ENCODE results near the gene TFF3. TPM values are rescaled to one million over a fixed set of nuclear protein-coding genes. Genes with fewer than 3 reads are reported as not detected.

TFF3 gene
- total and polyA plus RNA-seq, 10 of the 15 experiments (the other 5 are each of a cell fraction or from before 2014, with no cell fraction given) = not detected

GRCh38 chr21:42313501-42313969 lies 1.7 kb downstream of the TFF3 start:
- no peak for ATAC-seq
- RAD21 ChIA-PET (ENCODE audit: unreplicated experiment) = interaction anchor here (0.9 to 1.8 kb wide), 2 partner anchors 17 to 80 kb away, joined by 4 to 7 read pairs; no protein-coding TSS in a partner anchor
- intact Hi-C loops (cut with micrococcal nuclease; ENCODE audit: unreplicated experiment) = no loop called here

More at GRCh38 chr21:42313501-42313969, 1.7 kb downstream of the TFF3 start:
- Histone ChIP-seq H3K79me2 (ENCODE audit: control insufficient read depth, insufficient read depth, low read length) (no peaks in the 10 kb centered on the region), H3K9me3 (replicated peaks; ENCODE audit: control insufficient read depth, insufficient read depth, low read length) (no peaks in the 10 kb centered on the region), H4K20me1 (ENCODE audit: control insufficient read depth, insufficient read depth) (no peaks in the 10 kb centered on the region), H3K4me1 (ENCODE audit: control insufficient read depth, insufficient read depth, low read length) (no peaks in the 10 kb centered on the region), H3K36me3 (ENCODE audit: control insufficient read depth in 2 of 2, insufficient read depth in 2 of 2, low read length in 1 of 2) (no peaks in the 10 kb centered on the region), H2AFZ (ENCODE audit: control insufficient read depth, low read depth, low read length) (no peak overlapping the region), H3K27me3 (replicated peaks in 1 of 2; ENCODE audit: control insufficient read depth in 2 of 2, insufficient read depth in 2 of 2, low read length in 1 of 2) (no peaks in the 10 kb centered on the region), H3K9ac (ENCODE audit: control insufficient read depth, insufficient read depth, low read length) (no peak overlapping the region), H3K4me3 (no peak overlapping the region), H3K27ac (ENCODE audit: control insufficient read depth, insufficient read depth) (no peak overlapping the region), H3K4me2 (ENCODE audit: control insufficient read depth, insufficient read depth) (no peak overlapping the region)
- FAIRE-seq (no peak), DNase-seq (ENCODE audit: low read depth, low spot score) (no peak)
- 52% methylated on average over 13 of the region's 13 CpGs for WGBS (ENCODE audit: insufficient coverage, insufficient replicate concordance, low lambda C conversion rate, missing lambda C conversion rate)
- ChIA-PET SMC1A (ENCODE audit: uncharacterized antibody, unreplicated experiment) (no interaction called here), POLR2A (no interaction called here), CTCF (interaction anchor here (0.7 to 1.3 kb wide), 3 partner anchors 9 to 137 kb away, joined by 3 to 4 read pairs (median 3); no protein-coding TSS in a partner anchor)
- TF ChIP-seq SIX5 (IDR thresholded peaks at IDR 0.05; ENCODE audit: low read depth, low read length, severe bottlenecking) (no peak), SRF (IDR thresholded peaks at IDR 0.05; ENCODE audit: low read depth in 2 of 2, low read length in 2 of 2) (no peak), NFYB (IDR thresholded peaks at IDR 0.05; ENCODE audit: insufficient read depth, low read depth, low read length) (no peak), ZNF274 (IDR thresholded peaks at IDR 0.05; ENCODE audit: insufficient read depth, insufficient read length) (no peak), MYB (IDR thresholded peaks at IDR 0.05; ENCODE audit: borderline replicate concordance, low read depth, low read length) (no peak), POU2F2 (IDR thresholded peaks at IDR 0.05; ENCODE audit: borderline replicate concordance, low read depth, low read length) (no peak), SP1 (IDR thresholded peaks at IDR 0.05; ENCODE audit: low read depth, low read length) (no peak), BRCA1 (IDR thresholded peaks at IDR 0.05; ENCODE audit: low read depth, low read length) (no peak), HSF1 (IDR thresholded peaks at IDR 0.05; ENCODE audit: low read depth, low read length) (no peak), CREB1 (IDR thresholded peaks at IDR 0.05; ENCODE audit: low read depth) (no peak), ZNF687 (IDR thresholded peaks at IDR 0.05) (no peak), MTA3 (IDR thresholded peaks at IDR 0.05; ENCODE audit: borderline replicate concordance, low read length) (no peak), SIN3A (IDR thresholded peaks at IDR 0.05; ENCODE audit: low read depth, low read length) (no peak)
- in situ Hi-C loops (cut with MboI) = no loop called here
- BruUV-seq (replicated peaks) = no TSS peak

Data from GM12878 (cell line).